Measurements from ENCODE around the gene ZNF594.
"Not testable (repeated sequence)": the region's sequence is repeated elsewhere in the genome, so short reads cannot be mapped to it uniquely, and the experiment has no call there.

Gene ZNF594

DNA sequence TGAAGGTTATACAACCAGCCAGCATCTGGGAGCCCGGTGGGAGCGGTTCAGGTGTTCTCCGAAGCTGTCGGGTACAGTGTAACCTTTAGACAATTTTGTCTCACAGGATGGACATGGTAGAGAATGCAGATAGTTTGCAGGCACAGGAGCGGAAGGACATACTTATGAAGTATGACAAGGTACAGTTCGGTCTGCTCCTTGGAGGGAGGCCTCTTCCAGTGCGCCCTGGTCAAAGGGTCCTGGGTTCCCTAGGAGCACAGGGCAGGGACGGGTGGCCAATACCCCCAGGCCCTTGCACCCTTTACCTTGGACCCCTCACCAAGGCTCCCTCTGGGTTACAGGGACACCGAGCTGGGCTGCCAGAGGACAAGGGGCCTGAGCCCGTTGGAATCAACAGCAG lies 61.4 kb downstream of the ZNF594 start:
- H2BK15ac ChIP-seq (replicated peaks; ENCODE audit: low read depth); H3K9ac ChIP-seq (ENCODE audit: low read length); H3K4me3 ChIP-seq (ENCODE audit: low read length); H3K27ac ChIP-seq (ENCODE audit: low read depth, low read length); H3K79me1 ChIP-seq (ENCODE audit: low read length); H4K8ac ChIP-seq (ENCODE audit: low read depth, low read length); H2BK5ac ChIP-seq (ENCODE audit: low read length); H3K79me2 ChIP-seq (ENCODE audit: control insufficient read depth, insufficient read depth, low read length); H3K27me3 ChIP-seq (ENCODE audit: insufficient read depth, low read length, poor library complexity); H3K56ac ChIP-seq (ENCODE audit: low read length); DNase-seq; H4K5ac ChIP-seq (ENCODE audit: low read length); H2AK5ac ChIP-seq (ENCODE audit: low read length); H3K4me1 ChIP-seq (ENCODE audit: control insufficient read depth, low read depth, low read length); H3K4me2 ChIP-seq (ENCODE audit: low read length); H3K4ac ChIP-seq (ENCODE audit: low read depth, low read length); H3K36me3 ChIP-seq (ENCODE audit: control insufficient read depth, insufficient read depth, low read length); H3K18ac ChIP-seq (ENCODE audit: low read length); H2BK120ac ChIP-seq (ENCODE audit: low read depth, low read length); H3K23ac ChIP-seq (ENCODE audit: low read length): not testable (repeated sequence)
- WGBS (ENCODE audit: extremely low coverage, insufficient coverage, low lambda C conversion rate), result no CpG with 5 or more reads among the region's 10 CpGs

DNA sequence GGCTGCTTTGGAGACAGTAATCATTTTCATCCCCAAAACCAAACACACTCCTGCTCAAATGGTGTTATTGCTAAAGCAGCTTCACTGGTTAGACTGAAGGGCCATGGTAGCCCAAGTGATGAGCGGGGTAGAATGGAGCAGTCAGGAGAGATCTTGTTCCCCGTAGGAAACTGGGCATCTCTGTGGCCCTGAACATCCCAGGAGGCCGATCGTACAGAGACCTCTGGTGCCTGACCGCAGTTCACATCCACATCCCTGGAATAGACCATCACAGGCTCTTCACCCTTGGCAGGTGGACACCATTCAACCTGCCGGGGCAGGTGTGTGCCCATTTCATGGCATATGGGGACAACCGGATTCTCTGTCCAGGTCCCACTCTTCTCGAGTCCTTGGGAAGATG lies 61.9 kb downstream of the ZNF594 start:
- H3K27ac ChIP-seq (ENCODE audit: low read depth, low read length); H3K4me1 ChIP-seq (ENCODE audit: control insufficient read depth, low read depth, low read length); H3K4ac ChIP-seq (ENCODE audit: low read depth, low read length); H3K23ac ChIP-seq (ENCODE audit: low read length); H2BK120ac ChIP-seq (ENCODE audit: low read depth, low read length); H3K79me1 ChIP-seq (ENCODE audit: low read length); DNase-seq; H3K56ac ChIP-seq (ENCODE audit: low read length); H2BK5ac ChIP-seq (ENCODE audit: low read length); H3K4me3 ChIP-seq (ENCODE audit: low read length); H2AK5ac ChIP-seq (ENCODE audit: low read length); H3K18ac ChIP-seq (ENCODE audit: low read length); H3K27me3 ChIP-seq (ENCODE audit: insufficient read depth, low read length, poor library complexity); H3K9ac ChIP-seq (ENCODE audit: low read length); H3K79me2 ChIP-seq (ENCODE audit: control insufficient read depth, insufficient read depth, low read length); H2BK15ac ChIP-seq (replicated peaks; ENCODE audit: low read depth); H3K4me2 ChIP-seq (ENCODE audit: low read length); H3K36me3 ChIP-seq (ENCODE audit: control insufficient read depth, insufficient read depth, low read length); H4K5ac ChIP-seq (ENCODE audit: low read length); H4K8ac ChIP-seq (ENCODE audit: low read depth, low read length): not testable (repeated sequence)
- no CpG with 5 or more reads among the region's 8 CpGs for WGBS (ENCODE audit: extremely low coverage, insufficient coverage, low lambda C conversion rate)

Measured in mesendoderm (in vitro differentiated cells).